ENCODE measurements around the gene B3GALNT2.

GRCh38 chr1:235455823-235456222, 48.4 kb downstream of the B3GALNT2 start:
- TF ChIP-seq NFRKB (IDR thresholded peaks at IDR 0.05) (no peak), ELF4 (IDR thresholded peaks at IDR 0.05) (no peak), SP1 (IDR thresholded peaks at IDR 0.05) (0 out of 2 replicates have a peak, but pooled peaks have one; percentile 8), BHLHE40 (IDR thresholded peaks at IDR 0.05; ENCODE audit: borderline replicate concordance) (no peak), FOXM1 (IDR thresholded peaks at IDR 0.05; ENCODE audit: borderline replicate concordance) (no peak), FOXK2 (IDR thresholded peaks at IDR 0.05) (no peak), SUZ12 (IDR thresholded peaks at IDR 0.05) (no peak), HDGF (IDR thresholded peaks at IDR 0.05; ENCODE audit: borderline replicate concordance) (no peak), L3MBTL2 (conservative IDR thresholded peaks at IDR 0.05) (no peak), ARNT (IDR thresholded peaks at IDR 0.05) (no peak), LEF1 (IDR thresholded peaks at IDR 0.05; ENCODE audit: borderline replicate concordance) (no peak)
- TF ChIP-seq, protein P1, sequence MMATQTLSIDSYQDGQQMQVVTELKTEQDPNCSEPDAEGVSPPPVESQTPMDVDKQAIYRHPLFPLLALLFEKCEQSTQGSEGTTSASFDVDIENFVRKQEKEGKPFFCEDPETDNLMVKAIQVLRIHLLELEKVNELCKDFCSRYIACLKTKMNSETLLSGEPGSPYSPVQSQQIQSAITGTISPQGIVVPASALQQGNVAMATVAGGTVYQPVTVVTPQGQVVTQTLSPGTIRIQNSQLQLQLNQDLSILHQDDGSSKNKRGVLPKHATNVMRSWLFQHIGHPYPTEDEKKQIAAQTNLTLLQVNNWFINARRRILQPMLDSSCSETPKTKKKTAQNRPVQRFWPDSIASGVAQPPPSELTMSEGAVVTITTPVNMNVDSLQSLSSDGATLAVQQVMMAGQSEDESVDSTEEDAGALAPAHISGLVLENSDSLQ (IDR thresholded peaks at IDR 0.05) = no peak

Data from HEK293T (cell line).